HepG2 (cell line): ENCODE measurements around the gene ITGA2. TPM values are rescaled to one million over a fixed set of nuclear protein-coding genes. Genes with fewer than 3 reads are reported as not detected.

ENCODE experiments used
- ATAC-seq: fragments of 200-7000 bp; cut with Tn5 transposase; 3 replicates; pipeline ENCODE4 v1.9.1; 2020; ENCODE audit warnings: mild to moderate bottlenecking, moderate library complexity
- BruUV-seq: library from RNA; stranded (reverse); fragments of 400-500 nt; replicated peaks from 2 replicates; lab custom pipeline; 2021; lab: Mats Ljungman, UMichigan
- CTCF ChIA-PET: fragments of 300-600 bp; formaldehyde crosslinking; extraction: SDS; loops from one replicate; lab custom pipeline; 2021; ENCODE audit warnings: low total read pairs, inconsistent platforms, low intra/inter-chr PET ratio; lab: Yijun Ruan, JAX
- POLR2A ChIA-PET: fragments of 350-600 bp; sonication (Branson Sonifier 250); formaldehyde crosslinking; loops from one replicate; lab custom pipeline; 2020; ENCODE audit warnings: antibody characterized with exemption, inconsistent platforms; lab: Yijun Ruan, JAX
- DNase-seq: peaks from one replicate; pipeline ENCODE4 v3.0.0-alpha.2; 2015; ENCODE audit warnings: low spot score
- FAIRE-seq: peaks from 3 replicates; lab custom pipeline; 2011; peaks lifted over from hg19 to GRCh38; lab: Jason Lieb, UNC
- H2AFZ ChIP-seq: one replicate; pipeline ENCODE4 v1.6.1; 2011; ENCODE audit warnings: low read length, inconsistent platforms
- H3K27ac ChIP-seq: fragments of 300-600 bp; 3 replicates; pipeline ENCODE4 v1.8.0; 2011; ENCODE audit warnings: mixed run types, mild to moderate bottlenecking, mixed read lengths, low read length, inconsistent platforms; ENCODE audit not compliant: insufficient read depth; ENCODE audit errors: extremely low read length
- H3K27me3 ChIP-seq, 2 experiments: fragments of 200-600 bp in 1 of 2; 2 replicates in 1 of 2; 3 replicates in 1 of 2; pipeline versions ENCODE4 v1.6.0 to v1.8.0; 2011; ENCODE audit warnings: low read length in 2 of 2, mild to moderate bottlenecking in 2 of 2, moderate library complexity in 2 of 2, inconsistent platforms in 1 of 2; ENCODE audit not compliant: insufficient read depth in 2 of 2, control insufficient read depth in 1 of 2
- H3K36me3 ChIP-seq, 2 experiments: fragments of 200-600 bp in 1 of 2; replicated peaks in 1 of 2; 2 replicates in 1 of 2; 3 replicates in 1 of 2; pipeline versions ENCODE4 v1.5.1 to v1.8.0; 2011; ENCODE audit warnings: low read length in 2 of 2, inconsistent platforms in 1 of 2; ENCODE audit not compliant: insufficient read depth in 2 of 2, control insufficient read depth in 1 of 2
- H3K4me1 ChIP-seq: 2 replicates; pipeline ENCODE4 v1.5.1; 2012; ENCODE audit warnings: low read length, inconsistent platforms; ENCODE audit not compliant: insufficient read depth
- H3K4me2 ChIP-seq: 2 replicates; pipeline ENCODE4 v1.6.0; 2011; ENCODE audit warnings: low read depth, low read length, inconsistent platforms
- H3K4me3 ChIP-seq, 3 experiments: fragments of 200-600 bp in 1 of 3; sonication (generic), shearing (Covaris generic) in 1 of 3; replicated peaks in 1 of 3; 2 replicates each; pipeline ENCODE4 v1.5.1; 2011 to 2016; ENCODE audit warnings: low read length in 3 of 3, inconsistent platforms in 2 of 3, low read depth in 2 of 3, mild to moderate bottlenecking in 2 of 3, control low read depth in 1 of 3, mixed read lengths in 1 of 3; ENCODE audit not compliant: insufficient read depth in 1 of 3
- H3K79me2 ChIP-seq: one replicate; pipeline ENCODE4 v1.6.1; 2011; ENCODE audit warnings: low read length, inconsistent platforms; ENCODE audit not compliant: insufficient read depth
- H3K9ac ChIP-seq: 2 replicates; pipeline ENCODE4 v1.6.0; 2011; ENCODE audit warnings: mild to moderate bottlenecking, low read depth, low read length, inconsistent platforms; ENCODE audit not compliant: insufficient read depth
- H3K9me3 ChIP-seq: 2 replicates; pipeline ENCODE4 v1.5.1; 2012; ENCODE audit warnings: mild to moderate bottlenecking, low read length
- H4K20me1 ChIP-seq: 2 replicates; pipeline ENCODE4 v1.6.0; 2011; ENCODE audit warnings: inconsistent platforms, mild to moderate bottlenecking, low read length, moderate library complexity; ENCODE audit not compliant: insufficient read depth
- ATF3 ChIP-seq: sonication (generic); formaldehyde crosslinking; IDR thresholded peaks from 2 replicates; pipeline ENCODE4 v1.4.0; 2020; ENCODE audit warnings: missing genetic modification reagents
- CHCHD3 ChIP-seq: sonication (generic); formaldehyde crosslinking; IDR thresholded peaks from 2 replicates; pipeline ENCODE4 v1.8.0; 2022; ENCODE audit warnings: mild to moderate bottlenecking, missing genetic modification reagents, moderate library complexity
- FOXM1 ChIP-seq: sonication (generic); formaldehyde crosslinking; IDR thresholded peaks from 2 replicates; pipeline ENCODE4 v1.5.0; 2020; ENCODE audit warnings: missing genetic modification reagents
- JUNB ChIP-seq: sonication (generic); formaldehyde crosslinking; IDR thresholded peaks from 2 replicates; pipeline ENCODE4 v1.8.0; 2022; ENCODE audit warnings: missing genetic modification reagents, mild to moderate bottlenecking, borderline replicate concordance
- NFE2L1 ChIP-seq: sonication (generic); formaldehyde crosslinking; IDR thresholded peaks from 2 replicates; pipeline ENCODE4 v1.4.0; 2020; ENCODE audit warnings: missing genetic modification reagents, mild to moderate bottlenecking, borderline replicate concordance
- RAD21 ChIP-seq: fragments of 450-650 bp; formaldehyde crosslinking; IDR thresholded peaks from 2 replicates; pipeline ENCODE4 v1.5.0; 2020; ENCODE audit warnings: mild to moderate bottlenecking
- TFE3 ChIP-seq: IDR thresholded peaks from 2 replicates; pipeline ENCODE4 v1.6.1; 2016
- ZFP91 ChIP-seq: sonication (generic); formaldehyde crosslinking; IDR thresholded peaks from 2 replicates; pipeline ENCODE4 v1.9.0; 2022; ENCODE audit warnings: missing genetic modification reagents, mild to moderate bottlenecking, borderline replicate concordance
- ZNF18 ChIP-seq: sonication (generic); formaldehyde crosslinking; IDR thresholded peaks from 2 replicates; pipeline ENCODE4 v1.8.0; 2022; ENCODE audit warnings: mild to moderate bottlenecking, missing genetic modification reagents; ENCODE audit not compliant: insufficient replicate concordance
- ZNF672 ChIP-seq: sonication (generic); formaldehyde crosslinking; IDR thresholded peaks from 2 replicates; pipeline ENCODE4 v1.8.1; 2022; ENCODE audit warnings: missing genetic modification reagents
- ZNF687 ChIP-seq: sonication (generic); formaldehyde crosslinking; IDR thresholded peaks from 2 replicates; pipeline ENCODE4 v1.5.1; 2020; ENCODE audit warnings: mild to moderate bottlenecking, missing genetic modification reagents, moderate library complexity
- ZSCAN30 ChIP-seq: sonication (generic); formaldehyde crosslinking; IDR thresholded peaks from 2 replicates; pipeline ENCODE4 v1.5.0; 2020; ENCODE audit warnings: mild to moderate bottlenecking, missing genetic modification reagents
- WGBS: methylation state at CpG from one replicate; pipeline ENCODE4 v1.1.6; 2017; ENCODE audit warnings: low lambda C conversion rate; 5-methylcytosine and 5-hydroxymethylcytosine counted together
- in situ Hi-C: cut with HindIII; loops from 2 replicates; pipeline ENCODE4 v1.10.0; 2017; ENCODE audit warnings: low pct_unique_long_range_greater_than_20kb; ENCODE audit not compliant: extremely low pct_ligation_motif_present
- intact Hi-C: fragments of 100-400 bp; cut with micrococcal nuclease; formaldehyde crosslinking; loops from one replicate; pipeline ENCODE4 v1.10.0; 2022; ENCODE audit not compliant: unreplicated experiment
- polyA plus RNA-seq, 8 experiments: library from polyadenylated mRNA; depleted of rRNA in 3 of 8; stranded (reverse) in 7 of 8; unstranded in 1 of 8; fragments of >200 nt; fragmentation: Illumina TruSeq in 4 of 8; extraction: Trizol in 4 of 8; gene quantifications; 2 replicates each; pipeline versions ENCODE4 v1.2.1 to v1.2.3, GENCODE V29; 2011 to 2016; ENCODE audit warnings: low read depth in 4 of 8, missing spikeins in 1 of 8, mixed read lengths in 1 of 8; ENCODE audit not compliant: insufficient read depth in 1 of 8
- total RNA-seq, 5 experiments: library from RNA; depleted of rRNA; stranded (reverse); fragments of >200 nt; fragmentation: Illumina TruSeq; extraction: Trizol; gene quantifications; 2 replicates each; pipeline ENCODE4 v1.2.3, GENCODE V29; 2016; ENCODE audit warnings: low read depth in 1 of 5
- TF ChIP-seq, protein P1 (sequence below): sonication (generic); formaldehyde crosslinking; IDR thresholded peaks from 2 replicates; pipeline ENCODE4 v1.8.0; 2022; ENCODE audit warnings: mild to moderate bottlenecking, missing genetic modification reagents, moderate library complexity

Gene ITGA2
- total and polyA plus RNA-seq, 2 of the 13 experiments (the other 11 are each of a cell fraction or from before 2014, with no cell fraction given) = 15.8 to 58.3 TPM

GRCh38 chr5:53099546-53099945, 110.4 kb downstream of the ITGA2 start:
- in situ Hi-C loops = loop anchor here (5.0 kb wide), 1 partner anchor 152 kb away; no protein-coding TSS in a partner anchor
- TF ChIP-seq RAD21 (CRISPR knock-in tag) (no peak), NFE2L1 (no peak), JUNB (CRISPR knock-in tag) (no peak), CHCHD3 (CRISPR knock-in tag) (no peak), ATF3 (CRISPR knock-in tag) (no peak), ZFP91 (CRISPR knock-in tag) (no peak), ZSCAN30 (no peak), ZNF672 (no peak), TFE3 (CRISPR knock-in tag) (no peak), ZNF18 (CRISPR knock-in tag) (no peak), FOXM1 (CRISPR knock-in tag) (no peak), ZNF687 (CRISPR knock-in tag) (no peak)
- TF ChIP-seq, protein P1, sequence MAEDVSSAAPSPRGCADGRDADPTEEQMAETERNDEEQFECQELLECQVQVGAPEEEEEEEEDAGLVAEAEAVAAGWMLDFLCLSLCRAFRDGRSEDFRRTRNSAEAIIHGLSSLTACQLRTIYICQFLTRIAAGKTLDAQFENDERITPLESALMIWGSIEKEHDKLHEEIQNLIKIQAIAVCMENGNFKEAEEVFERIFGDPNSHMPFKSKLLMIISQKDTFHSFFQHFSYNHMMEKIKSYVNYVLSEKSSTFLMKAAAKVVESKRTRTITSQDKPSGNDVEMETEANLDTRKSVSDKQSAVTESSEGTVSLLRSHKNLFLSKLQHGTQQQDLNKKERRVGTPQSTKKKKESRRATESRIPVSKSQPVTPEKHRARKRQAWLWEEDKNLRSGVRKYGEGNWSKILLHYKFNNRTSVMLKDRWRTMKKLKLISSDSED = no peak

More at GRCh38 chr5:53099546-53099945, 110.4 kb downstream of the ITGA2 start:
- FAIRE-seq (no peak), DNase-seq (peak; percentile 17), ATAC-seq (peak; percentile 60)
- Histone ChIP-seq H3K27ac (peak overlapping the region; percentile 33), H2AFZ (no peak overlapping the region), H3K36me3 (peaks cover 4 to 35% of the 10 kb centered on the region in 2 experiments), H3K27me3 (no peaks in the 10 kb centered on the region), H4K20me1 (peaks cover 3% of the 10 kb centered on the region; the same call in 1 of the 2 replicates), H3K4me3 (no peak overlapping the region), H3K4me1 (peaks cover 19% of the 10 kb centered on the region), H3K79me2 (no peaks in the 10 kb centered on the region), H3K4me2 (no peak overlapping the region), H3K9me3 (no peaks in the 10 kb centered on the region), H3K9ac (no peak overlapping the region)
- POLR2A ChIA-PET = interaction anchor here (2.3 kb wide), 1 partner anchor 10 kb away, joined by 7 read pairs; the partner anchor contains the start of gene MOCS2
- intact Hi-C loops = loop anchor here (5.0 to 10.0 kb wide), 2 partner anchors 65 to 312 kb away; partner anchors contain the start of genes ITGA1 and PELO
- 67% methylated on average over 2 of the region's 2 CpGs for WGBS
- CTCF ChIA-PET = no interaction called here
- no TSS peak for BruUV-seq
